ENCODE data around the gene CAMKMT.

The CAMKMT gene

DNA sequence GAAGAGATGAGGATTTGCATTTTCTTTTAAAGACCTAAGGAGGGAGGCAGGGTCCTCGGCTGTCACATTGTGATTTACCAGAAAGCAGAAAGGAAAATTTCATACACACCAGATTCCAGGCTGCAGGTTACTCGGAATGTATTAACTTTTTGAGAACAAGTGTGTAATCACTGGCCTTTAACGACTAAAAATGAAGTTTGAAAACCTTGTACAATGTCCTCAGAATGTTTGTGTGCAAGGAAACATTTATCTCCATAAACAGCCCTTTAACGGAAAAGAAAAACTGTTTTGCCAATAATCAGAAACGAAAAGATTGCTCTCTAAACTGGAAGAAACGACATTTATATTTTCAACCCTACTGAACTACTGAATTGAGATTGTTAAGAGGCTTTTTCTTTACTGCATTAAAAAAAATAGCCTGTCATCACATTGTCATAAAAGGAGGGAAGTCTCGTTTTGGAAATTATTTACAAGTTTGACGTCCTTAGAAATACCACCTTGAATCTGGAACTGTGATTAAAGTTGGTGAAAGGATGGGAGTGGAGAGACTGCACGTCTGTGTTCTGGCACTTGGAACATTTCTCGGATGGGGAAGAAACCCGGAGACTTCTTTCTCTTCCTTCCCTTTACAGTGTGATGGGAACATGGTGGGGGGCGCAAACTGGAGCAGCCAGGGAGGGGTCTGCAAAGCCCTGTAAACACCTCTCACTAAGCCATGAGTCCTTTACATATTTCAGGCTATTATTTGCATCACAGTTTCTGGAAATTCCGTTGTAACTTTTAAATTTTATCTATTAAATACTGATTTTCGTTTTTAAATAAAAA lies 445.7 kb downstream of the CAMKMT start:
- DNase-seq, result no peak

DNA sequence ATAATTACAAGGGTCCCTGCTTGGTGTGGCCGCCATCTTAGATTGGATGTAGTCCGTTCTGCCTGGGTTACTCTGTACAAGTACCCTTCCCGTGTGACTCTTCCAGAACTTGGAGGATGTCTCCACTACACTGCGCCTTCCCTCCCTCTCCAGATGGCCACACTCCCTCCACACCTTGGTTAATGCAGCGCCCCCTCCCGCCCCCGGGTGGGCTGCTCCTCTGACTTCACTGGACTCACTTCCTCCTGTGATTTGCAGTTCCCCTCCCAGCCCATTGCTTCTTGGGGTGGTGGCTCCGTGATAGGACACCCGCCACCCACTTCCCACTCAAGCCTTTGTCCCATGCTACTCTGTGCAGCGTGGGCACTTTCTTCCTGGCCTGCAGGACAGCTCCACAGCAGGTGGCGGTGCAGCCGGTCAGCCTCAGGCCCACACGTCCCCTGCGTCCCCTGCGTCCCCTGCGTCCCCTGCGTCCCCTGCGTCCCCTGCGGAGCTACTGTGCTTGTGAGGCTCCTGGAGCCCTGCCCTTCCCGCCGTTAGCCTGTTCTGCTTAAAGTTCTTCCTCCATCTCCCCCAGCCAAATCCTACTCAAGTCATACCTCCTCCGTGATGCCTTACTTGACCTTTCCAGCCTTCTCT lies 449.3 kb downstream of the CAMKMT start:
- no peak for DNase-seq

DNA sequence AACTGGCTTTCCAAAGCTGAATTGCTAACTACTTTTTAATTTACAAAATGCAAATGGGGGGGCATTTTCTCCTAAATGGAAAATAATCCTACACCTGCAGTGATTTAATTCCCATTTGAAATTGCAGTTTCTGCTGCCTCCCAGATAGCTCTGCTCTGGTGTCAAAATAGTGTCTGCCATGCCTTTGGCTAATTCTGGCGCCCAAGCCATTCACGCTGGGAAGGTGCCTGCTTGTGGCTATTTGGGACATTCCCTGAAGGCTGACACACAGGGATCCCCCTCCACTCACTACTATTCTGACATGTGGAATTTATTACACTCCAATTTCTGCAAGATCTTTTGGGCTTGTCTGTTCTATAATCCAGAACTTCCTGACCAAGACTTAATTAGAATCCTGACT lies 451.4 kb downstream of the CAMKMT start:
- no peak for DNase-seq

DNA sequence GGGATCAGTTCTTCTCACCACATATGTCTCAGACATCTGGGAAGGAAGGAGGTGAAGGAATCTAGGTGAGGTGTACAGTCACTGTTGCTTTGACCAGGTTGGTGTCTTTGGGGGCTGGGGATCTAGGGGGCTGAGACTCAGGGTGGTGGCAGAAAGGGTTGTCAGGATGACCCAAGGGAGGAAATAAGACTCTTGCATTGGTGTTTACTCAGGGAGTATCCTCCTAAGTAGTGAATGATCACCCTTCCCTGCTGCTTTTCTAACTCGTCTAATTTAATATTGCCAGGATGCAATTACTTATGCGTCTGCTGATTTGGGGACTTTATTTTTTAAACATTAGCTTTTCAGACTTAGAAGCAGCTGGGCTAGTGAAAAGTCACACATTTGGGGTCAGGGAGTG lies 451.9 kb downstream of the CAMKMT start:
- DNase-seq, result no peak

DNA sequence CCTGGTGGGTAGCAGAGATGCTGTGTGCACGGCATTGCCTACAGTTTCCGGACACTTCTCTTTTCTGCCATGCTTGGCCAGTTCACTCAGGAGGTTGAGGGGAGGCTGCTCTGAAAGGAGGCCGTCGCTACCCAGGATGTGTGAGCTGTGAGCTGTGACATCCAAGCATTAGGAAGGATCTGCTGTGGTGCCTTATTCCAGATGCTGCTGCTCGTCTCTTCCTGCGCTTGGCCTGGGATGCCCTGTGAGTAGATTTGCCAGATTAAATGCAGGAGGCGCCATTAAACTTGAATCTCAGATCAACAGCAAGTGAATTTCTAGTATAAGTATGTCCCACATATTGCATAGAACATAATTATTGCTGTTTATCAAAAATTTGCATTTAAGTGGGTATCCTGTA lies 455.5 kb downstream of the CAMKMT start:
- no peak for DNase-seq

DNA sequence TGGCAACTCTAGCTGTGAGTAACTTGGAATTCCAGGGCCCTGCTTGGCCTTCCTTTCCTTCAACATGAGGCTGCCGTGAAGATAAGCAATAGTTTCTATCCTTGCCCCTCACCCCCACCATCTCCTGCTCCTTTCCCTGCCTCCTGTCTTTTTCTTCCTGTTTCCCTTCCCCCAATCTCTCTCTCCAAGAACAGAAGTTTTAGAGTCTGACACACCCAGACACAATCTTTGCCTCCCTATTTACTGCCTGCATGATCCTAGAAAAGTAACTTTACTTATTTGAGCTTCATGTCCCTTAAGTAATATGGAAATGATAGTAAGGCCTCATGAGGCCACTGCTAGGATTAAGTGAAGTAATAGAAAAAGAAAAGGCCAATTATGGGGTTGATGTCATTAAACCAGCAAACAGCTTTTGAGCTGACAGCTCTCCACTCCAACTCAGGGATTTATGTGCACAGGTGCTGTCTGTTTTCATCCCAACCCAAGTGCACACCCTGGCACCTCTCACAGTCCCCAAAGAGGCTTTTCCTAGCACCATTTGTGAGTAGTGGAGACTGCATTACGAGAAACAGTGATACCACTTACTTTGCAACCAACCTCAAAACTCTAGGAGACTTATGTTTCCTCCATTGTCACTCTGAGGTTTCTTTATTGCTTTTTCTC lies 456.1 kb downstream of the CAMKMT start:
- no peak for DNase-seq

DNA sequence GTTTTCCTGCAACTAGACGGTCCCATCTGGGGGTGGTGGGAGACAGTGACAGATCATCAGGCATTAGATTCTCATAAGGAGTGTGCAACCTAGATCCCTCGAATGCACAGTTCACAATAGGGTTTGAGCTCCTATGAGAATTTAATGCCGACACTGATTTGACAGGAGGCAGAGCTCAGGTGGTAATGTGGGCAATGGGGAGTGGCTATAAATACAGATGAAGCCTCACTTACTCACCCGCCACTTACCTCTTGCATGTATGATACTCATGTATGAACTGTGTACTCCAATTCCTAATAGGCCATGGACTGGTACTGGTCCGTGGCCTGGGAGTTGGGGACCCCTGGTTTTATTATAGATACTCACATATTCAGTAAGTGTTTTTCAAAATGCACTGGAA lies 457.3 kb downstream of the CAMKMT start:
- DNase-seq, result no peak

DNA sequence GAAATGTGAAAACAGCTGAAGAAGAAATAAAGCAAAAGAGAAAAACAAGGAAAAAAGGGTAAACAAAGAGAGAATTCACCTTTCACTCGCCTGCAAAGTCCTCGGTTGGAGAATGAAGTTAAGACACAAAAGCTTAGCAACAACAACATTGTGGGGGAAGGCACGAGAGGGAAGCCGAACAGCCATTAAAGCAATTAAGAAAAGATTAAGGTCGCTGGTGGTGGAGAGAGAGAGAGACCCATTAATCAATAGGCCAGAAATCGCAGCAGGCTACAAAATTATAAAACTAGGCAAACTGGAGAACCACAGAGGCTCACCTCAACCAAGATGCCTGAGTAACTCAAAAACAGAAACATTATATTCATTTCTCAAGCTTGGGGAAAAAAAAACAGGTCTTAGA lies 459.8 kb downstream of the CAMKMT start:
- no peak for DNase-seq

DNA sequence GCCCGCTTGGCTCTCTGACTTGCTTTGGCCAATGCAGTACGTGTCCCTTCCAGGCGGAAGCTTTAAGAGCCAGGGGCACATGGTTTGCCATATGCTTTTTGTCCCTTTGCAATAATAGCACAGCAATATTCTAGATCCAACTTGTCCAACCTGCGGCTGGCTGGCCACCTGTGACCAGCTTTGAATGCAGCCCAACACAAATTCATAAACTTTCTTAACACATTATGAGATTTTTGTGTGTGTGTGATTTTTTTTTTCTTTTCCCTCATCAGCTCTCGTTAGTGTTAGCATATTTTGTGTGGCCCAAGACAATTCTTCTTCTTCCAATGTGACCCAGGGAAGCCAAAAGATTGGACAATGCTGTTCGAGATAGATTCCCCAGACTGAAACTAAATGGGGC lies 460.4 kb downstream of the CAMKMT start:
- no peak for DNase-seq

Measured in DMS53 (cell line).